HepG2 (cell line): ENCODE data around the gene PRSS53. TPM values are rescaled to one million over a fixed set of nuclear protein-coding genes. Genes with fewer than 3 reads are reported as not detected.

Source experiments
- HDAC2 ChIP-seq: sonication (generic); formaldehyde crosslinking; IDR thresholded peaks from 2 replicates; pipeline ENCODE4 v1.4.0; 2020; ENCODE audit warnings: missing genetic modification reagents
- MIXL1 ChIP-seq: IDR thresholded peaks from 2 replicates; pipeline ENCODE4 v1.6.1; 2016
- PCBP2 ChIP-seq: fragments of 200-400 bp; formaldehyde crosslinking; optimal IDR thresholded peaks from 2 replicates; pipeline ENCODE3; 2018; ENCODE audit warnings: low read length, low read depth; ENCODE audit not compliant: poor library complexity, severe bottlenecking
- PLSCR1 ChIP-seq: sonication (generic); formaldehyde crosslinking; IDR thresholded peaks from 2 replicates; pipeline ENCODE4 v1.5.0; 2020; ENCODE audit warnings: missing genetic modification reagents, mild to moderate bottlenecking, borderline replicate concordance
- SCMH1 ChIP-seq: sonication (generic); formaldehyde crosslinking; IDR thresholded peaks from 2 replicates; pipeline ENCODE4 v1.9.0; 2021; ENCODE audit warnings: missing genetic modification reagents, mild to moderate bottlenecking, borderline replicate concordance
- U2AF1 ChIP-seq: fragments of 200-400 bp; formaldehyde crosslinking; optimal IDR thresholded peaks from 2 replicates; pipeline ENCODE3; 2017; ENCODE audit warnings: mild to moderate bottlenecking, low read depth, low read length
- ZBTB26 ChIP-seq: IDR thresholded peaks from 2 replicates; pipeline ENCODE4 v1.6.1; 2016; ENCODE audit warnings: missing compliant biosample characterization, missing genetic modification reagents, borderline replicate concordance
- ZBTB3 ChIP-seq: sonication (generic); formaldehyde crosslinking; IDR thresholded peaks from 2 replicates; pipeline ENCODE4 v1.4.0; 2020; ENCODE audit warnings: low read depth, mild to moderate bottlenecking, moderate library complexity, missing genetic modification reagents, borderline replicate concordance
- ZBTB34 ChIP-seq: sonication (generic); formaldehyde crosslinking; IDR thresholded peaks from 2 replicates; pipeline ENCODE4 v1.8.0; 2022; ENCODE audit warnings: mild to moderate bottlenecking, missing genetic modification reagents
- ZNF318 ChIP-seq: sonication (generic); formaldehyde crosslinking; IDR thresholded peaks from 2 replicates; pipeline ENCODE4 v1.4.0; 2020; ENCODE audit warnings: mild to moderate bottlenecking, missing genetic modification reagents
- ZNF530 ChIP-seq: sonication (generic); formaldehyde crosslinking; IDR thresholded peaks from 2 replicates; pipeline ENCODE4 v1.5.0; 2020; ENCODE audit warnings: low read depth, mild to moderate bottlenecking, missing genetic modification reagents
- ZNF550 ChIP-seq: sonication (generic); formaldehyde crosslinking; IDR thresholded peaks from 2 replicates; pipeline ENCODE4 v1.4.0; 2020; ENCODE audit warnings: mild to moderate bottlenecking, missing genetic modification reagents, borderline replicate concordance
- ZNF572 ChIP-seq: sonication (generic); formaldehyde crosslinking; IDR thresholded peaks from 2 replicates; pipeline ENCODE4 v1.5.1; 2020; ENCODE audit warnings: mild to moderate bottlenecking, missing genetic modification reagents
- ZNF761 ChIP-seq: sonication (generic); formaldehyde crosslinking; conservative IDR thresholded peaks from 2 replicates; pipeline ENCODE4 v1.4.0; 2020; ENCODE audit warnings: mild to moderate bottlenecking, missing genetic modification reagents
- ZNF777 ChIP-seq: sonication (generic); formaldehyde crosslinking; IDR thresholded peaks from 2 replicates; pipeline ENCODE4 v1.4.0; 2020; ENCODE audit warnings: missing genetic modification reagents
- polyA plus RNA-seq, 8 experiments: library from polyadenylated mRNA; depleted of rRNA in 3 of 8; stranded (reverse) in 7 of 8; unstranded in 1 of 8; fragments of >200 nt; fragmentation: Illumina TruSeq in 4 of 8; extraction: Trizol in 4 of 8; gene quantifications; 2 replicates each; pipeline versions ENCODE4 v1.2.1 to v1.2.3, GENCODE V29; 2011 to 2016; ENCODE audit warnings: low read depth in 4 of 8, missing spikeins in 1 of 8, mixed read lengths in 1 of 8; ENCODE audit not compliant: insufficient read depth in 1 of 8
- total RNA-seq, 5 experiments: library from RNA; depleted of rRNA; stranded (reverse); fragments of >200 nt; fragmentation: Illumina TruSeq; extraction: Trizol; gene quantifications; 2 replicates each; pipeline ENCODE4 v1.2.3, GENCODE V29; 2016; ENCODE audit warnings: low read depth in 1 of 5

The PRSS53 gene
- total and polyA plus RNA-seq, 2 of the 13 experiments (the other 11 are each of a cell fraction or from before 2014, with no cell fraction given) = 2.2 to 7.4 TPM

GRCh38 chr16:31108035-31108793 is 19.5 kb upstream of the PRSS53 start, which contains the start of gene BCKDK (continued):
- no peak for TF ChIP-seq ZNF318
- no peak; the same call in 1 of the 2 replicates for TF ChIP-seq ZNF777 (CRISPR knock-in tag)
- no peak for TF ChIP-seq U2AF1
- TF ChIP-seq MIXL1 = no peak
- TF ChIP-seq ZNF530 = 0 out of 2 replicates have a peak, but pooled peaks have one; percentile 25
- TF ChIP-seq HDAC2 (CRISPR knock-in tag) = peak; percentile 65
- TF ChIP-seq SCMH1 = no peak
- no peak for TF ChIP-seq ZNF550 (CRISPR knock-in tag)
- no peak for TF ChIP-seq ZBTB26 (CRISPR knock-in tag)
- no peak for TF ChIP-seq ZBTB34 (CRISPR knock-in tag)
- TF ChIP-seq PLSCR1 (CRISPR knock-in tag) = no peak
- TF ChIP-seq ZNF572 = no peak
- TF ChIP-seq ZNF761 (CRISPR knock-in tag) = no peak
- peak; percentile 76; the same call in 1 of the 2 replicates for TF ChIP-seq ZBTB3 (CRISPR knock-in tag)
- no peak for TF ChIP-seq PCBP2
